Stimulated activated CD4-positive, alpha-beta T cell treated with anti-CD3 and anti-CD28 coated beads, TNF-alpha, amount 100 ng/mL, for 4 hours (primary cell): ENCODE measurements around the gene NOS3.
A peak's percentile ranks its signal among the peaks of the same experiment; 100 is the strongest.
"Not testable (repeated sequence)": the region's sequence is repeated elsewhere in the genome, so short reads cannot be mapped to it uniquely, and the experiment has no call there.

Experiments
- DNase-seq, 3 experiments: peaks; one replicate each; pipeline ENCODE4 v3.0.0-alpha.2; 2020; ENCODE audit warnings: low read depth in 3 of 3

Gene NOS3

GRCh38 chr7:151035902-151036301 lies 45.1 kb downstream of the NOS3 start:
- no peak for DNase-seq

GRCh38 chr7:151038951-151039849 lies 48.4 kb downstream of the NOS3 start:
- DNase-seq: peak; percentile 52 to 63 (median 60)

- DNase-seq: no peak
Measured at GRCh38 chr7:151039850-151040548, 49.2 kb downstream of the NOS3 start.

GRCh38 chr7:151040616-151041375 lies 50.0 kb downstream of the NOS3 start:
- DNase-seq: no peak

- not testable (repeated sequence) for DNase-seq
Measured at GRCh38 chr7:151043449-151043848, 52.6 kb downstream of the NOS3 start.

- no peak for DNase-seq
Measured at GRCh38 chr7:151043959-151044358, 53.1 kb downstream of the NOS3 start.

GRCh38 chr7:151045262-151045661 lies 54.4 kb downstream of the NOS3 start:
- no peak for DNase-seq

- no peak for DNase-seq
Measured at GRCh38 chr7:151045967-151046366, 55.1 kb downstream of the NOS3 start.

GRCh38 chr7:151046603-151047573 lies 56.1 kb downstream of the NOS3 start:
- DNase-seq: no peak

GRCh38 chr7:151047976-151048815 lies 57.4 kb downstream of the NOS3 start, which contains the start of gene ASIC3:
Gene ASIC3, plus strand, starts transcription at chr7:151048531. Its CDS starts 355 bp downstream, at chr7:151048886.
- no peak for DNase-seq

- no peak for DNase-seq
Measured at GRCh38 chr7:151048911-151049463, 58.2 kb downstream of the NOS3 start.

GRCh38 chr7:151051108-151051507 lies 60.3 kb downstream of the NOS3 start:
- peak in 2 of 3 experiments; percentile 10 to 13 for DNase-seq

- DNase-seq: no peak
Measured at GRCh38 chr7:151053096-151053495, 62.3 kb downstream of the NOS3 start.

- no peak for DNase-seq
Measured at GRCh38 chr7:151053751-151054150, 62.9 kb downstream of the NOS3 start.

GRCh38 chr7:151056283-151056665 lies 65.5 kb downstream of the NOS3 start:
- no peak for DNase-seq

- no peak for DNase-seq
Measured at GRCh38 chr7:151056666-151057505, 66.1 kb downstream of the NOS3 start.

GRCh38 chr7:151057506-151057988 lies 66.7 kb downstream of the NOS3 start, which contains the start of gene CDK5:
Gene CDK5, minus strand, starts transcription at chr7:151057897. Its CDS starts 49 bp downstream, at chr7:151057848.
- no peak for DNase-seq

GRCh38 chr7:151057989-151058780 lies 67.4 kb downstream of the NOS3 start:
- peak; percentile 89 to 95 (median 95) for DNase-seq
